RWPE2 (cell line): ENCODE data around the gene C14orf132.

Experiments
- ATAC-seq: fragments of 200-7000 bp; cut with Tn5 transposase; 3 replicates; pipeline ENCODE4 v1.9.1; 2021; ENCODE audit warnings: low read depth
- DNase-seq: peaks from one replicate; pipeline ENCODE4 v3.0.0-alpha.2; 2020; ENCODE audit warnings: low spot score
- H3K27ac ChIP-seq: fragments of 450-650 bp; 2 replicates; pipeline ENCODE4 v1.5.1; 2017; ENCODE audit warnings: mild to moderate bottlenecking; ENCODE audit not compliant: poor library complexity, severe bottlenecking
- H3K27me3 ChIP-seq: fragments of 250-450 bp; sonication (Bioruptor Pico); 2 replicates; pipeline ENCODE4 v1.5.1; 2021; ENCODE audit warnings: mild to moderate bottlenecking, moderate library complexity; ENCODE audit not compliant: insufficient read depth, poor library complexity, severe bottlenecking
- H3K36me3 ChIP-seq: fragments of 250-450 bp; sonication (Bioruptor Pico); 2 replicates; pipeline ENCODE4 v1.5.1; 2020; ENCODE audit warnings: low read depth, mild to moderate bottlenecking, moderate library complexity
- H3K4me1 ChIP-seq: fragments of 250-450 bp; sonication (Bioruptor Pico); 2 replicates; pipeline ENCODE4 v1.5.1; 2021; ENCODE audit warnings: mild to moderate bottlenecking, moderate library complexity; ENCODE audit not compliant: insufficient read depth, poor library complexity, severe bottlenecking
- H3K4me3 ChIP-seq: fragments of 250-450 bp; sonication (Bioruptor Pico); 2 replicates; pipeline ENCODE4 v1.5.1; 2021; ENCODE audit warnings: mild to moderate bottlenecking, moderate library complexity; ENCODE audit not compliant: severe bottlenecking
- H3K9me3 ChIP-seq: fragments of 250-450 bp; sonication (Bioruptor Pico); 2 replicates; pipeline ENCODE4 v1.5.1; 2021; ENCODE audit warnings: mild to moderate bottlenecking, moderate library complexity; ENCODE audit not compliant: severe bottlenecking
- CTCF ChIP-seq: fragments of 450-650 bp; IDR thresholded peaks from one replicate; pipeline ENCODE4 v1.5.1; 2017; ENCODE audit warnings: mild to moderate bottlenecking, moderate library complexity; ENCODE audit not compliant: poor library complexity, severe bottlenecking

C14orf132 gene

GRCh38 chr14:96088911-96089310 lies 49.7 kb downstream of the C14orf132 start:
- Histone ChIP-seq H3K36me3 (no peaks in the 10 kb centered on the region), H3K4me1 (peaks cover 18% of the 10 kb centered on the region), H3K9me3 (no peaks in the 10 kb centered on the region), H3K27me3 (peaks cover 5% of the 10 kb centered on the region), H3K4me3 (no peak overlapping the region), H3K27ac (no peak overlapping the region)
- no peak for TF ChIP-seq CTCF
- ATAC-seq, result no peak
- peak; percentile 30 for DNase-seq

DNA sequence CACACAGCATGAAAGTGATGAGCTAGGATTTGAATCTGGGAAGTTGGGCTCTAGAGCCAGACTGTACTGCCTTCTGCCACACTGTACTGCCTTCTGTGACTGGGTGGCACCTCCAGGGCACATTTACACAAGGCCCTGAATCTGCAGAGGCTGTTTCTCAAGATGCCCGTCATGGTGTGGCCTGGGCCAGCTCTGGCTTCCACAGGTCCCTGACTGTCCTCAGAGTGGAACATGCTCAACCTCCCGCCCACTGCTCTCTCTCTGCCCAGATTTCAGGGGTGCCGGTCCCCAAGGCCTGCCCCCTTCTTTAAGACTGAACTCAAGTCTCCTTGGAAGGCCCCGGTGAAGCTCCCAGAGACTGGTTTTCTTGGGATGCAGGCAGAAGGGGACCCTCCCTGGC lies 50.2 kb downstream of the C14orf132 start:
- Histone ChIP-seq H3K27ac (no peak overlapping the region), H3K9me3 (no peaks in the 10 kb centered on the region), H3K27me3 (peaks cover 5% of the 10 kb centered on the region), H3K36me3 (no peaks in the 10 kb centered on the region), H3K4me1 (peaks cover 18% of the 10 kb centered on the region), H3K4me3 (no peak overlapping the region)
- peak; percentile 32 for DNase-seq
- no peak for TF ChIP-seq CTCF
- no peak for ATAC-seq

DNA sequence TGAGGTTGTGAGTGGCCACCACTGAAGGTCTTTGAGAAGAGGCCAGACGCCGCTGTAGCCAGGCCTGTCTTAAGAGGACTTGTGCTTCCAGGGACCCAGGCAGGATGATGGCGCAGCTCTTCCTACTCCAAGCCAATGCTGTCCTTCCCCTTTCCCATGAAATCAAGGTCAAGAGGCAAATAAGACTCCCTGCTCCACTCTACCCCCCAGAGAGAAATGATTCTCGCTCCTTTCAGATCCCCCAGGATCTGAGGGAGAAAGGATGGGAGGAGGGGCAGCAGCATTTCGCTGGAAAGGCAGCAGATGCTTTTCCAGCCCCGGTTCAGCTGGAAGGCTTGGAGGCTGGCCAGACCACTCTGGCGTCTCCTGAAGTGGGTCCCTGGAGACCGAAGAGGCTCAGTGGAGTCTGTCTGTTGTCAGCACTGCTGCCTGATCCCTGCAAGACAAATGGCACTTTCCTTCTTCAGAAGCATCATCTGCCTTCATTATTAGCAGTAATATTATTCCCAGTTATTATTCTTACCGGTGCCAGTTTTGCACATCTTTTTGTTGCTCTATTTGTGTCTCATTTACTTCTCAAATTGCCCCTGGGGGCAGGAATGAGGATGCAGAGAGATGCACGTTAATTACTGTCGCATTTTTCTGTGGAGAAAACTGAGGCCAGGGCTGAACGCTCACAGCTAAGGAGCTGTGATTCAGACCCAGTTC lies 51.4 kb downstream of the C14orf132 start:
- TF ChIP-seq CTCF, result no peak
- Histone ChIP-seq H3K27ac (no peak overlapping the region), H3K36me3 (no peaks in the 10 kb centered on the region), H3K4me3 (no peak overlapping the region), H3K9me3 (no peaks in the 10 kb centered on the region), H3K27me3 (peaks cover 5% of the 10 kb centered on the region), H3K4me1 (peaks cover 21% of the 10 kb centered on the region)
- no peak for ATAC-seq
- peak; percentile 41 for DNase-seq

GRCh38 chr14:96091149-96091693 lies 52.1 kb downstream of the C14orf132 start:
- ATAC-seq (no peak), DNase-seq (peak; percentile 58)
- peaks cover 5% of the 10 kb centered on the region for H3K27me3 ChIP-seq
- no peak overlapping the region for H3K27ac ChIP-seq
- H3K36me3 ChIP-seq, result no peaks in the 10 kb centered on the region
- no peak overlapping the region for H3K4me3 ChIP-seq
- TF ChIP-seq CTCF, result no peak
- no peaks in the 10 kb centered on the region for H3K9me3 ChIP-seq
- H3K4me1 ChIP-seq, result peaks cover 19% of the 10 kb centered on the region

DNA sequence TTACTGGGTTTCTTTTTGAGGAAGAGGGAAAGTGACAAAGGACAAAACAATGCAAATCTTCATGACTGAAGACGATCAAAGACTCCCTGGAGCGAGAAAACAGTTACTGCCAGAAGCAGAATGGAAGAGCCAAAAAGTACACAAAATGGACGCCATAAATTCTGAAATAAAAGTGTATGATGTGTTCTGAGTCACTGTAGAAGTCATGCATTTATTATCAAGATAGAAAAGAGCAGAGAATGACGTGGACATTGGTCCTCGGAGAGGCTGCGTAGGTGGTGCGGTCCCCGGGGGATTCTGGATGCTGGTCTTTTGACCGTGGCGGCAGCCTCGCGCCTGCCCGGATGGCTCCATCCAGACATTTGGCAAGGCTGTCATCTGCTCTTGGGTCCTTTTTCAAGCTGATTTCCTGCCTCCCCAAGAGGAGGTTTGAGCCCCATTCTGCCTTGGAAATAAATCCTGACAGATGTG lies 52.8 kb downstream of the C14orf132 start:
- Histone ChIP-seq H3K27me3 (peaks cover 5% of the 10 kb centered on the region), H3K36me3 (no peaks in the 10 kb centered on the region), H3K27ac (no peak overlapping the region), H3K4me3 (no peak overlapping the region), H3K4me1 (peaks cover 13% of the 10 kb centered on the region), H3K9me3 (no peaks in the 10 kb centered on the region)
- ATAC-seq, result no peak
- DNase-seq, result peak; percentile 34
- TF ChIP-seq CTCF, result no peak
